ENCODE results near the gene TBXAS1. TPM values are rescaled to one million over a fixed set of nuclear protein-coding genes. Genes with fewer than 3 reads are reported as not detected.

The TBXAS1 gene
- total and polyA plus RNA-seq, 2 experiments from 2014 or later = 1.3 TPM; not detected in 1

GRCh38 chr7:139883814-139884213, 54.8 kb downstream of the TBXAS1 start:
- H3K27me3 ChIP-seq (ENCODE audit: insufficient read depth) = no peaks in the 10 kb centered on the region

More at GRCh38 chr7:139883814-139884213, 54.8 kb downstream of the TBXAS1 start:
- Mint-ChIP-seq H3K27me3 (ENCODE audit: insufficient read depth, low read depth, poor library complexity) (peaks cover 5% of the 10 kb centered on the region), H3K9me3 (no peaks in the 10 kb centered on the region; the same call in 2 of the 3 replicates), H3K36me3 (ENCODE audit: low read depth) (no peaks in the 10 kb centered on the region; the same call in 2 of the 3 replicates), H3K27ac (no peak overlapping the region), H3K4me3 (no peak overlapping the region), H3K4me1 (peaks cover 2% of the 10 kb centered on the region; the same call in 1 of the 3 replicates)
- no peak overlapping the region for H2AFZ ChIP-seq
- ATAC-seq (no peak), DNase-seq (ENCODE audit: low spot score) (no peak)
- H4K20me1 ChIP-seq (replicated peaks; ENCODE audit: insufficient read depth) = no peaks in the 10 kb centered on the region
- H3K9me2 ChIP-seq (ENCODE audit: insufficient read depth) = peaks cover 9% of the 10 kb centered on the region
- TF ChIP-seq STAT1 (IDR thresholded peaks at IDR 0.05; ENCODE audit: unreplicated experiment) (no peak), CTCF (conservative IDR thresholded peaks at IDR 0.05; ENCODE audit: low read depth in 2 of 2) (no peak), CREB1 (CRISPR knock-in tag; IDR thresholded peaks at IDR 0.05; ENCODE audit: low read depth) (no peak), POLR2AphosphoS5 (IDR thresholded peaks at IDR 0.05; ENCODE audit: low read depth) (no peak), NANOG (IDR thresholded peaks at IDR 0.05; ENCODE audit: borderline replicate concordance) (no peak), ZNF331 (CRISPR knock-in tag; IDR thresholded peaks at IDR 0.05; ENCODE audit: low read depth) (no peak), EZH2 (IDR thresholded peaks at IDR 0.05; ENCODE audit: low read depth, unreplicated experiment) (no peak)
- TF ChIP-seq, protein P1, sequence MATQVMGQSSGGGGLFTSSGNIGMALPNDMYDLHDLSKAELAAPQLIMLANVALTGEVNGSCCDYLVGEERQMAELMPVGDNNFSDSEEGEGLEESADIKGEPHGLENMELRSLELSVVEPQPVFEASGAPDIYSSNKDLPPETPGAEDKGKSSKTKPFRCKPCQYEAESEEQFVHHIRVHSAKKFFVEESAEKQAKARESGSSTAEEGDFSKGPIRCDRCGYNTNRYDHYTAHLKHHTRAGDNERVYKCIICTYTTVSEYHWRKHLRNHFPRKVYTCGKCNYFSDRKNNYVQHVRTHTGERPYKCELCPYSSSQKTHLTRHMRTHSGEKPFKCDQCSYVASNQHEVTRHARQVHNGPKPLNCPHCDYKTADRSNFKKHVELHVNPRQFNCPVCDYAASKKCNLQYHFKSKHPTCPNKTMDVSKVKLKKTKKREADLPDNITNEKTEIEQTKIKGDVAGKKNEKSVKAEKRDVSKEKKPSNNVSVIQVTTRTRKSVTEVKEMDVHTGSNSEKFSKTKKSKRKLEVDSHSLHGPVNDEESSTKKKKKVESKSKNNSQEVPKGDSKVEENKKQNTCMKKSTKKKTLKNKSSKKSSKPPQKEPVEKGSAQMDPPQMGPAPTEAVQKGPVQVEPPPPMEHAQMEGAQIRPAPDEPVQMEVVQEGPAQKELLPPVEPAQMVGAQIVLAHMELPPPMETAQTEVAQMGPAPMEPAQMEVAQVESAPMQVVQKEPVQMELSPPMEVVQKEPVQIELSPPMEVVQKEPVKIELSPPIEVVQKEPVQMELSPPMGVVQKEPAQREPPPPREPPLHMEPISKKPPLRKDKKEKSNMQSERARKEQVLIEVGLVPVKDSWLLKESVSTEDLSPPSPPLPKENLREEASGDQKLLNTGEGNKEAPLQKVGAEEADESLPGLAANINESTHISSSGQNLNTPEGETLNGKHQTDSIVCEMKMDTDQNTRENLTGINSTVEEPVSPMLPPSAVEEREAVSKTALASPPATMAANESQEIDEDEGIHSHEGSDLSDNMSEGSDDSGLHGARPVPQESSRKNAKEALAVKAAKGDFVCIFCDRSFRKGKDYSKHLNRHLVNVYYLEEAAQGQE (IDR thresholded peaks at IDR 0.05; ENCODE audit: unreplicated experiment) = no peak
- TF ChIP-seq, protein P2, sequence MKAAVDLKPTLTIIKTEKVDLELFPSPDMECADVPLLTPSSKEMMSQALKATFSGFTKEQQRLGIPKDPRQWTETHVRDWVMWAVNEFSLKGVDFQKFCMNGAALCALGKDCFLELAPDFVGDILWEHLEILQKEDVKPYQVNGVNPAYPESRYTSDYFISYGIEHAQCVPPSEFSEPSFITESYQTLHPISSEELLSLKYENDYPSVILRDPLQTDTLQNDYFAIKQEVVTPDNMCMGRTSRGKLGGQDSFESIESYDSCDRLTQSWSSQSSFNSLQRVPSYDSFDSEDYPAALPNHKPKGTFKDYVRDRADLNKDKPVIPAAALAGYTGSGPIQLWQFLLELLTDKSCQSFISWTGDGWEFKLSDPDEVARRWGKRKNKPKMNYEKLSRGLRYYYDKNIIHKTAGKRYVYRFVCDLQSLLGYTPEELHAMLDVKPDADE (IDR thresholded peaks at IDR 0.05) = no peak
- H3K27ac ChIP-seq (ENCODE audit: low read depth) = no peak overlapping the region
- H3K4me3 ChIP-seq = no peak overlapping the region
- H3K4me2 ChIP-seq = no peak overlapping the region
- no peaks in the 10 kb centered on the region for H3K36me3 ChIP-seq (ENCODE audit: insufficient read depth)
- no peaks in the 10 kb centered on the region for H3F3A ChIP-seq (replicated peaks; ENCODE audit: low read depth)
- no peaks in the 10 kb centered on the region for H3K79me2 ChIP-seq (replicated peaks; ENCODE audit: insufficient read depth)
- H3K4me1 ChIP-seq (ENCODE audit: insufficient read depth) = no peaks in the 10 kb centered on the region
